GM10248 (cell line): ENCODE measurements around the gene HECA.

Source experiments
- CTCF ChIA-PET: fragments of 300-600 bp; sonication (Branson Sonifier 250); formaldehyde crosslinking; extraction: SDS; loops from one replicate; lab custom pipeline; 2021; ENCODE audit warnings: antibody characterized with exemption; lab: Yijun Ruan, JAX
- POLR2A ChIA-PET: fragments of 350-650 bp; sonication (Branson Sonifier 250); formaldehyde crosslinking; extraction: SDS; loops from one replicate; lab custom pipeline; 2020; ENCODE audit warnings: antibody characterized with exemption; lab: Yijun Ruan, JAX
- DNase-seq: peaks from one replicate; pipeline ENCODE4 v3.0.0; 2012; ENCODE audit errors: extremely low spot score
- TF ChIP-seq, protein P1 (sequence below): IDR thresholded peaks from 2 replicates; pipeline ENCODE4 v1.5.1; 2012; ENCODE audit warnings: mild to moderate bottlenecking, low read depth; ENCODE audit errors: extremely low read depth, missing control alignments, control extremely low read depth

The HECA gene

DNA sequence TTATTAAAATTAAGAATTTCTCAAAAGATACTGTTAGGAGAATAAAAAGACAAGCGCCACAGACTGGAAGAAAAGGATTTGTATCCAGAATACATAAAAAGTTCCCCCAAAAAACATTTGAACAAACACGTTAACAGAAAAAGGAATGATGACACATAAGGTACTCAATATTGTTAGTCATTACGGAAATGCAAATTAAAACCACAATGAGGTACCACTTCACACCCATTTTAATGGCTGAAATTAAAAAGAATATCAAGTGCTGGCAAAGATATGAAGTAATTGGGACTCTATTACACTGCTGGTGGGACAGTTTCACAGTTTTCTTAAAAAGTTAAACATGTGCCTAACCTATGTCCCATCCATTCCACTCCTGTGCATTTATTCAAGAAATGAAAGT lies 51.4 kb downstream of the HECA start:
- DNase-seq = no peak
- POLR2A ChIA-PET = no interaction called here
- TF ChIP-seq, protein P1, sequence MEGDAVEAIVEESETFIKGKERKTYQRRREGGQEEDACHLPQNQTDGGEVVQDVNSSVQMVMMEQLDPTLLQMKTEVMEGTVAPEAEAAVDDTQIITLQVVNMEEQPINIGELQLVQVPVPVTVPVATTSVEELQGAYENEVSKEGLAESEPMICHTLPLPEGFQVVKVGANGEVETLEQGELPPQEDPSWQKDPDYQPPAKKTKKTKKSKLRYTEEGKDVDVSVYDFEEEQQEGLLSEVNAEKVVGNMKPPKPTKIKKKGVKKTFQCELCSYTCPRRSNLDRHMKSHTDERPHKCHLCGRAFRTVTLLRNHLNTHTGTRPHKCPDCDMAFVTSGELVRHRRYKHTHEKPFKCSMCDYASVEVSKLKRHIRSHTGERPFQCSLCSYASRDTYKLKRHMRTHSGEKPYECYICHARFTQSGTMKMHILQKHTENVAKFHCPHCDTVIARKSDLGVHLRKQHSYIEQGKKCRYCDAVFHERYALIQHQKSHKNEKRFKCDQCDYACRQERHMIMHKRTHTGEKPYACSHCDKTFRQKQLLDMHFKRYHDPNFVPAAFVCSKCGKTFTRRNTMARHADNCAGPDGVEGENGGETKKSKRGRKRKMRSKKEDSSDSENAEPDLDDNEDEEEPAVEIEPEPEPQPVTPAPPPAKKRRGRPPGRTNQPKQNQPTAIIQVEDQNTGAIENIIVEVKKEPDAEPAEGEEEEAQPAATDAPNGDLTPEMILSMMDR = no peak
- CTCF ChIA-PET = no interaction called here

DNA sequence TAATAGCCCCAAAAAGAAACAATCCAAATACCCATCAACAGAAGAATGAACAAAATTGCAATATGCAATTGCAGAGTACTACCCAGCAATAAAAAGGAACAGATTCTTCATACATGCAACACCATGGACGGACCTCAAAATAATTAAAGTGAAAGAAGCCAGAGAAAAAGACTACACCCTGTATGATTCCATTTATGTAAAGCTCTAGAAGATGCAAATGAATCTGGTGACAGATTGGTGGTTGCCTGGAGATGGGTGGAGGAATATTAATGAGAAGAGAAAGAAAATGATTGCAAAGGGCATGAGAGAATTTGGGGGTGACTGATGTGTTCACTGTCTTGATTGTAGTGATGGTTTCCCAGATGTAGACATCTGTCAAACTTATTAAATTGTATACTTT lies 51.8 kb downstream of the HECA start:
- no peak for DNase-seq
- ChIA-PET CTCF (no interaction called here), POLR2A (no interaction called here)
- TF ChIP-seq, protein P1 = no peak

DNA sequence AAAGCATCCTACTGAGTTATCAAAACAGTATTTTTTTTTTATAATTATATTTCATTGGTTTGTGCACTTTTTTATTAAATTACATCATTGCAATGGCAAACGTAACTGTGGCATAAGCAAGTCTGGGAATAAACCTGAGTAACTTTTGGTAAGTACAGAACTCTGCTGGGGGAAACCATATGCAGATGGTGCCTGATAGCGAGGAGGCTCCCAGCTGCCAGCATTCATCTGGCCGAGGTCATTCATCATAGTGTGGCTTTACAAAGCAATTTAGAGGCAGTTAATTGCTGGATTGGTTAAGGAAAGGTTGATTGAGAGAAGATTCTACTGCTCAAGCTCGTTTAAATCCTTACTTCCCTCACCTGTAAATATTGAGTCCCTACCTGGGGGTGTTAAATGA lies 52.6 kb downstream of the HECA start:
- DNase-seq = no peak
- POLR2A ChIA-PET = no interaction called here
- CTCF ChIA-PET = no interaction called here
- TF ChIP-seq, protein P1 = no peak

DNA sequence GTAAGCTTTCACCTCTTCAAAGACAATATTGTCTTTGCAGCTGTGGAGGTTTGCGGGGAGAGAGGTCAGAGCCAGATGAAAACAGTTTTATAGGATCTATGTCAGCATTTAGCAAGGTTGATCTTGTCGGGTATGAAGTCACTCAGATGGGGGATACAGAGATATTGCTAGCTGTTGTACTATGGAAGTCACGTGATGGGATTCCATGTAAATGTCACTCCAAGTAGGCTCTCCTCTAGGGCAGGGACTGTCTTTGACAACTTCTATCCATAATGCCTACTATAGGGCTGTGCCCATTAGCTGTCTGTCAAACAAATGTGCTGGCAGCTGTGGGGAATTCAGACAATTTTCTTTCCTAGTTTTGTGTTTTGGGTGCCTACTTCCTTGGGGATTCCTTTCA lies 54.8 kb downstream of the HECA start:
- POLR2A ChIA-PET = no interaction called here
- TF ChIP-seq, protein P1 = no peak
- CTCF ChIA-PET = interaction anchor here (1.0 to 1.7 kb wide), 3 partner anchors 10 to 30 kb away, joined by 3 to 4 read pairs (median 4); no protein-coding TSS in a partner anchor
- DNase-seq = no peak

DNA sequence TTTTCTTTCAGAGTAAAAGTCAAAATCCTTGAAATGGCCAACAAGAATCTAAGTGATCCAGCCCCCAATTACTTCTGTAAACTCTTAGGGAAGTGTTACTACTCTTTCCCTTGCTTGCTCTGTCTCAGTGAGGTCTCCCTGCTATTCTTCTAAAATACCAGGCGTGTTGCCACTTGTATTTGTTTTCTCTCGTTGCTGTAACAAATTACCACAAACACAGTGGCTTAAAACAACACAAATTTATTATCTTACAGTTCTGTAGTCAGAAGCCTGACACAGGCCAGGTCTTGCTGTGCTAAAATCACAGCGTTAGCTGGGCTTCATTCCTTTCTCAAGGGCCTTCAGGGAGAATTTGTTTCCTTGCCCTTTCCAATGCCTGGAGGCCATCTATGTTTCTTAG lies 59.9 kb downstream of the HECA start:
- DNase-seq = no peak
- TF ChIP-seq, protein P1 = no peak
- CTCF ChIA-PET = no interaction called here
- POLR2A ChIA-PET = no interaction called here

DNA sequence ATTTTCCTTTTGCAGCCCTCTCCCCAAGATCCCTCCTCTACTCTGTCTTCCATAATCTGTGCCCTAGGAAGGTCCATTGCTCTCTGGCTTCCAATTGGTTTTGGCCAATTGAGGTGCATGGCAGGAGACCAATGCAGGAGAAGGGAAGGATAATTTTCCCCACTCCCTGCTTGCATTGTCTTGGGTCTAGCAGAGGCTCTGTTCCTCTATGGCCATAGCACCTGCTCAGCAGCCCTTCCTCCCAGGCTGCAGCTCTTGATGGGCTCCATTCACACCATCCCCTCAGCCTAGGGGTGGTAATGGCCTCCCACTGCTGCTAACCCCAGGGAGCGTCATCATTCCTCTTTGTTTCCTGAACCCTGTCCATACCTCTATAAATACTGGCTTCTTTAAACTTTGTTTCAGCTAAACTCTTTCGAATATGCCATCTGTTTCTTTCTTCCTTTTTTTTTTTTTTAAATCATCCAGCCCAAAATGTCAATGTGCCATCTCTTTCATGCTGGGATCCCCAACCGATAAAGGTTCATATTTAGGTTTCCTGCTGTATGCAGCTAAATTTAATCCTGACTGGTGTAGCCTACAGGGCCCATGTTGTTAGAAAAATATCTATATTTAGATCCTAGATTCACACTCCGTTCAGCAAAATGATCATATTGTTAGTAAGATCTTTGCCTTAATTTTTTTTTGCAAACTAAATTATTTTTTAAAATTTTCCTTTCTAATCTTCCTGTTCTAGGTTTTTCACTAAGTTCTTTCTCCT lies 63.8 kb downstream of the HECA start:
- TF ChIP-seq, protein P1 = no peak
- ChIA-PET POLR2A (no interaction called here), CTCF (interaction anchor here (1.5 kb wide), 1 partner anchor 21 kb away, joined by 4 read pairs; no protein-coding TSS in a partner anchor)
- DNase-seq = no peak
